Thoracic aorta (tissue), 2 donors: ENCODE data around the gene CAMK1D. TPM values are rescaled to one million over a fixed set of nuclear protein-coding genes. Genes with fewer than 3 reads are reported as not detected.

Experiments used
- ATAC-seq: fragments of 150-250 bp; one replicate; pipeline ENCODE4 v1.8.0; 2017; ENCODE audit warnings: low read depth; ENCODE audit not compliant: insufficient number of reproducible peaks, low FRiP score
- DNase-seq: peaks from one replicate; pipeline ENCODE4 v3.0.0-alpha.2; 2020; ENCODE audit warnings: low spot score
- H3K27ac ChIP-seq, 2 donors: fragments of 200-600 bp; sonication (generic); 1 replicate in 1 of 2; 2 replicates in 1 of 2; pipeline ENCODE4 v1.5.1; 2016; ENCODE audit warnings: mild to moderate bottlenecking in 2 of 2, moderate library complexity in 2 of 2
- H3K27me3 ChIP-seq: fragments of 200-600 bp; sonication (generic); replicated peaks from 2 replicates; pipeline ENCODE4 v1.6.0; 2016; ENCODE audit warnings: mild to moderate bottlenecking; ENCODE audit not compliant: insufficient read depth
- H3K36me3 ChIP-seq: fragments of 200-600 bp; sonication (generic); one replicate; pipeline ENCODE4 v1.5.1; 2016
- H3K4me1 ChIP-seq, 2 donors: fragments of 200-600 bp; sonication (generic); 1 replicate in 1 of 2; 2 replicates in 1 of 2; pipeline versions ENCODE4 v1.5.1 to v1.6.0; 2016; ENCODE audit warnings: low read depth in 2 of 2, mild to moderate bottlenecking in 1 of 2; ENCODE audit not compliant: control insufficient read depth in 1 of 2
- H3K4me3 ChIP-seq: fragments of 200-600 bp; sonication (generic); 2 replicates; pipeline ENCODE4 v1.5.1; 2016; ENCODE audit warnings: mild to moderate bottlenecking
- H3K9me3 ChIP-seq: fragments of 200-600 bp; sonication (generic); 2 replicates; pipeline ENCODE4 v1.5.1; 2016
- CTCF ChIP-seq: fragments of 200-600 bp; sonication (generic); IDR thresholded peaks from one replicate; pipeline ENCODE4 v1.5.1; 2019; ENCODE audit warnings: antibody characterized with exemption
- total RNA-seq, 2 donors: library from RNA; depleted of rRNA; stranded (reverse); fragments of >200 nt; gene quantifications; one replicate each; pipeline versions ENCODE4 v1.1.0 to v1.2.3, GENCODE V29; 2016

Gene CAMK1D
- total RNA-seq, 2 donors from 2014 or later, result 8.7 to 11.2 TPM

- Histone ChIP-seq H3K36me3 (peaks cover 3% of the 10 kb centered on the region), H3K9me3 (no peaks in the 10 kb centered on the region)
Measured at GRCh38 chr10:12829831-12830390, 480.6 kb downstream of the CAMK1D start.

GRCh38 chr10:12832096-12832495 is 482.7 kb downstream of the CAMK1D start:
- H3K9me3 ChIP-seq, result no peaks in the 10 kb centered on the region
- DNase-seq (no peak), ATAC-seq (no peak)
- H3K27ac ChIP-seq, result no peak overlapping the region
- TF ChIP-seq CTCF, result no peak
- H3K4me3 ChIP-seq, result no peak overlapping the region
- H3K4me1 ChIP-seq, result peaks cover 0 to 6% of the 10 kb centered on the region in 2 donors
- no peaks in the 10 kb centered on the region for H3K36me3 ChIP-seq
- H3K27me3 ChIP-seq, result no peaks in the 10 kb centered on the region

More at GRCh38 chr10:12829831-12830390, 480.6 kb downstream of the CAMK1D start:
- DNase-seq (no peak), ATAC-seq (no peak)
- no peak overlapping the region for H3K4me3 ChIP-seq
- H3K27me3 ChIP-seq, result no peaks in the 10 kb centered on the region
- no peak for TF ChIP-seq CTCF
- no peak overlapping the region for H3K27ac ChIP-seq
- H3K4me1 ChIP-seq, result peaks cover 0 to 4% of the 10 kb centered on the region in 2 donors

GRCh38 chr10:12833451-12833850 is 484.1 kb downstream of the CAMK1D start:
- no peaks in the 10 kb centered on the region for H3K27me3 ChIP-seq
- TF ChIP-seq CTCF, result no peak
- DNase-seq (no peak), ATAC-seq (no peak)
- peaks cover 0 to 6% of the 10 kb centered on the region in 2 donors for H3K4me1 ChIP-seq
- no peaks in the 10 kb centered on the region for H3K36me3 ChIP-seq
- H3K4me3 ChIP-seq, result no peak overlapping the region
- H3K27ac ChIP-seq, result no peak overlapping the region
- H3K9me3 ChIP-seq, result no peaks in the 10 kb centered on the region

GRCh38 chr10:12834116-12834665 is 484.8 kb downstream of the CAMK1D start:
- Histone ChIP-seq H3K4me3 (no peak overlapping the region), H3K36me3 (no peaks in the 10 kb centered on the region), H3K4me1 (peaks cover 0 to 6% of the 10 kb centered on the region in 2 donors), H3K27me3 (no peaks in the 10 kb centered on the region), H3K27ac (no peak overlapping the region), H3K9me3 (no peaks in the 10 kb centered on the region)
- no peak for TF ChIP-seq CTCF
- no peak for ATAC-seq
- no peak for DNase-seq

- H3K4me1 ChIP-seq, result peaks cover 0 to 6% of the 10 kb centered on the region in 2 donors
- no peaks in the 10 kb centered on the region for H3K27me3 ChIP-seq
- DNase-seq, result no peak
- ATAC-seq, result no peak
- no peak overlapping the region for H3K4me3 ChIP-seq
- H3K9me3 ChIP-seq, result no peaks in the 10 kb centered on the region
- TF ChIP-seq CTCF, result no peak
- H3K27ac ChIP-seq, result no peak overlapping the region
- H3K36me3 ChIP-seq, result no peaks in the 10 kb centered on the region
Measured at GRCh38 chr10:12834721-12835120, 485.4 kb downstream of the CAMK1D start.
